ENCODE measurements around the gene EYA2. TPM values are rescaled to one million over a fixed set of nuclear protein-coding genes. Genes with fewer than 3 reads are reported as not detected.

Gene EYA2
- total RNA-seq, 1 experiment from 2014 or later = 0.74 TPM

- Histone ChIP-seq H3K27ac (ENCODE audit: insufficient read length, low read depth, low read length) (no peak overlapping the region), H3K4me1 (ENCODE audit: insufficient read depth, low read length) (no peaks in the 10 kb centered on the region), H3K4ac (ENCODE audit: low read depth, low read length) (no peak overlapping the region), H3K79me2 (ENCODE audit: insufficient read depth, low read length) (no peaks in the 10 kb centered on the region), H3T11ph (ENCODE audit: low read length) (no peak overlapping the region), H2BK20ac (ENCODE audit: low read depth, low read length, poor library complexity, severe bottlenecking) (no peak overlapping the region), H3K14ac (ENCODE audit: insufficient read depth, low read length) (no peak overlapping the region), H4K8ac (replicated peaks; ENCODE audit: insufficient read length, low read depth, low read length) (no peak overlapping the region), H2BK120ac (ENCODE audit: low read depth, low read length, poor library complexity, severe bottlenecking) (no peak overlapping the region), H2BK5ac (ENCODE audit: insufficient read length, low read length) (no peak overlapping the region), H3K18ac (ENCODE audit: insufficient read length, low read depth, low read length) (no peak overlapping the region), H3K9me3 (ENCODE audit: control insufficient read depth, low read depth, low read length) (no peaks in the 10 kb centered on the region), H2AFZ (ENCODE audit: low read length) (no peak overlapping the region), H3K27me3 (ENCODE audit: insufficient read depth, low read length) (no peaks in the 10 kb centered on the region), H4K5ac (ENCODE audit: insufficient read length, low read depth, low read length) (no peak overlapping the region), H4K20me1 (ENCODE audit: control insufficient read depth, insufficient read depth, insufficient read length) (no peaks in the 10 kb centered on the region), H4K91ac (ENCODE audit: insufficient read length, low read depth, low read length) (no peak overlapping the region), H3K23ac (ENCODE audit: insufficient read length, low read depth, low read length) (no peak overlapping the region), H3K4me2 (ENCODE audit: insufficient read depth, insufficient read length, low read length) (no peak overlapping the region), H2BK15ac (ENCODE audit: low read depth, low read length) (no peak overlapping the region), H3K56ac (ENCODE audit: insufficient read length, low read depth, low read length) (no peak overlapping the region), H3K9ac (ENCODE audit: extremely low read depth, insufficient read length, low read length) (no peak overlapping the region), H2AK5ac (ENCODE audit: insufficient read length, low read length) (no peak overlapping the region), H3K23me2 (ENCODE audit: insufficient read length, low read depth, low read length, poor library complexity, severe bottlenecking) (no peaks in the 10 kb centered on the region), H2BK12ac (ENCODE audit: insufficient read length, low read depth, low read length) (no peak overlapping the region), H3K79me1 (ENCODE audit: insufficient read depth, low read depth, low read length, poor library complexity, severe bottlenecking) (no peaks in the 10 kb centered on the region)
- no CpG with 5 or more reads among the region's 5 CpGs for WGBS (ENCODE audit: extremely low coverage, insufficient read length, low lambda C conversion rate)
- Mint-ChIP-seq H3K4me1 (peaks cover 0 to 6% of the 10 kb centered on the region in 2 experiments; a peak in 2 of 4 replicates), H3K4me3 (no peak overlapping the region), H3K27ac (no peak overlapping the region), H3K27me3 (ENCODE audit: low read depth) (peaks cover 13% of the 10 kb centered on the region), H3K36me3 (ENCODE audit: insufficient read depth in 1 of 3, low read depth in 3 of 3) (no peaks in the 10 kb centered on the region), H3K9me3 (no peaks in the 10 kb centered on the region)
- no peak for TF ChIP-seq CTCF (conservative IDR thresholded peaks at IDR 0.05)
- no peak for DNase-seq
Observed at GRCh38 chr20:46849751-46850150, 44.9 kb upstream of the EYA2 start.
